BE2C (cell line): ENCODE results near the gene PARP1.

Experiments used
- DNase-seq: peaks from one replicate; pipeline ENCODE4 v3.0.0-alpha.2; 2020
- H3K27me3 ChIP-seq: fragments of 250-450 bp; sonication (Bioruptor Pico); 2 replicates; pipeline ENCODE4 v1.5.1; 2020; ENCODE audit warnings: mild to moderate bottlenecking
- H3K36me3 ChIP-seq: fragments of 250-450 bp; sonication (Bioruptor Pico); 2 replicates; pipeline ENCODE4 v1.5.1; 2020; ENCODE audit warnings: mild to moderate bottlenecking
- H3K4me1 ChIP-seq: fragments of 250-450 bp; sonication (Bioruptor Pico); 2 replicates; pipeline ENCODE4 v1.5.1; 2020
- H3K4me3 ChIP-seq: 2 replicates; pipeline ENCODE4 v1.5.1; 2011; ENCODE audit warnings: low read depth, low read length
- H3K9me3 ChIP-seq: fragments of 250-450 bp; sonication (Bioruptor Pico); 2 replicates; pipeline ENCODE4 v1.5.1; 2020
- CTCF ChIP-seq: IDR thresholded peaks from 2 replicates; pipeline ENCODE4 v1.5.1; 2012; ENCODE audit warnings: mild to moderate bottlenecking, low read depth, low read length

Gene PARP1

GRCh38 chr1:226411619-226412018, 3.7 kb upstream of the PARP1 start:
- no peak for DNase-seq
- H3K36me3 ChIP-seq, result no peaks in the 10 kb centered on the region; the same call in 1 of the 2 replicates
- no peak for TF ChIP-seq CTCF
- H3K4me3 ChIP-seq, result no peak overlapping the region
- H3K27me3 ChIP-seq, result no peaks in the 10 kb centered on the region
- H3K4me1 ChIP-seq, result no peaks in the 10 kb centered on the region
- no peaks in the 10 kb centered on the region for H3K9me3 ChIP-seq

DNA sequence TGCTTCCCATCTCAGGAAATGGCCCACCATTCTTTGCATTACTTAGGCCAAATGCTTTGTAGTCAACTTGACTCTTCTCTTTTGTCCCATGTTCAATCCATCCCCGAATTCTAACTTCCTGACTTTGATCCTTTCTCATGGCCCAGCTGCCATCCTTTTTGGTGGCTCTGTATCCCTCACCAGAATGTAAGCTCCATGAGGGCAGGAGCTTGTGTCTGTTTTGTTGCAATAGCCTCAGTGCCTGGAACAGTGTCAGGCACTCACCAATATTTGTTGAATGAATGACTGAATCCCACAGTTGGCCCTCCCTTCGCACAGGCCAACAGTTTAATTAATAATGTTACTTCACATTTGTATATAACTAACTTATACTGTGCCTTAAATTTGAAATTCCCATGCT, 3.1 kb upstream of the PARP1 start:
- no peak overlapping the region for H3K4me3 ChIP-seq
- TF ChIP-seq CTCF, result no peak
- no peak for DNase-seq

GRCh38 chr1:226409392-226409791, 1.5 kb upstream of the PARP1 start:
- Histone ChIP-seq H3K4me1 (peaks cover under 1% of the 10 kb centered on the region; the same call in 1 of the 2 replicates), H3K27me3 (no peaks in the 10 kb centered on the region), H3K4me3 (no peak overlapping the region), H3K9me3 (no peaks in the 10 kb centered on the region), H3K36me3 (no peaks in the 10 kb centered on the region; the same call in none of the 2 replicates)
- TF ChIP-seq CTCF, result no peak
- no peak for DNase-seq

More for the DNA sequence above, 3.1 kb upstream of the PARP1 start:
- H3K4me1 ChIP-seq, result no peaks in the 10 kb centered on the region
- no peaks in the 10 kb centered on the region for H3K9me3 ChIP-seq
- no peaks in the 10 kb centered on the region for H3K27me3 ChIP-seq
- H3K36me3 ChIP-seq, result no peaks in the 10 kb centered on the region; the same call in 1 of the 2 replicates

- Histone ChIP-seq H3K9me3 (no peaks in the 10 kb centered on the region), H3K36me3 (no peaks in the 10 kb centered on the region; the same call in none of the 2 replicates), H3K4me3 (peak overlapping the region; percentile 49), H3K27me3 (no peaks in the 10 kb centered on the region), H3K4me1 (peaks cover 7% of the 10 kb centered on the region)
- no peak for TF ChIP-seq CTCF
- no peak for DNase-seq
Observed at GRCh38 chr1:226408285-226409184, 642 bp upstream of the PARP1 start.

DNA sequence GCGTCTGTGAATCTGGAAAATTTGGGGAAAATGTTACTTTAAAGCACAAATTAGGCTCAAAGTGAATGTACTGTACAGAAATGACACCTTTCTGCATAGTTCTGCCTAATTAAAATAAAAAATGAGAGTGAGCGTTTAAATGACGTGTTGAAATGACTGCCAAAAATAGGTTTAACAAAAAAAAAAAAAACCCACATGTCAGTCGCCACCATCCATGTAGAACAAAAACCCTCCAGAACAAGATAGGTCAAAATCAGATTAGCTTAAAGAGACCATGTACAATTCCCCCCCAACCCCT, 745 bp downstream of the PARP1 start:
- TF ChIP-seq CTCF, result no peak
- no peaks in the 10 kb centered on the region for H3K27me3 ChIP-seq
- DNase-seq, result no peak
- H3K4me1 ChIP-seq, result peaks cover 7% of the 10 kb centered on the region
- H3K4me3 ChIP-seq, result peak overlapping the region; percentile 87
- H3K9me3 ChIP-seq, result no peaks in the 10 kb centered on the region
- H3K36me3 ChIP-seq, result peaks cover 10% of the 10 kb centered on the region

- Histone ChIP-seq H3K27me3 (no peaks in the 10 kb centered on the region), H3K4me1 (peaks cover 7% of the 10 kb centered on the region), H3K4me3 (peak overlapping the region; percentile 87), H3K36me3 (peaks cover 17% of the 10 kb centered on the region), H3K9me3 (no peaks in the 10 kb centered on the region)
- TF ChIP-seq CTCF, result no peak
- no peak for DNase-seq
Observed at GRCh38 chr1:226406401-226406881, 1.5 kb downstream of the PARP1 start.
